WTC11 (cell line): ENCODE measurements around the gene CD6. TPM values are rescaled to one million over a fixed set of nuclear protein-coding genes. Genes with fewer than 3 reads are reported as not detected.

Source experiments
- ATAC-seq: fragments of 200-7000 bp; cut with Tn5 transposase; 2 replicates; pipeline ENCODE4 v1.10.0; 2021; ENCODE audit warnings: mild to moderate bottlenecking, moderate library complexity
- CTCF ChIA-PET: fragments of 300-600 bp; sonication (Branson Sonifier 250); formaldehyde crosslinking; loops from one replicate; lab custom pipeline; 2021; ENCODE audit warnings: antibody characterized with exemption; lab: Charles Lee
- POLR2A ChIA-PET: fragments of 350-600 bp; sonication (Branson Sonifier 250); formaldehyde crosslinking; loops from one replicate; lab custom pipeline; 2021; ENCODE audit warnings: antibody characterized with exemption; lab: Charles Lee
- DNase-seq: peaks from one replicate; pipeline ENCODE4 v3.0.0; 2021; ENCODE audit warnings: low spot score
- H3K27ac Mint-ChIP-seq: 2 replicates; pipeline ENCODE4 v1.8.0; 2021; ENCODE audit warnings: mixed read lengths
- H3K27me3 Mint-ChIP-seq: 2 replicates; pipeline ENCODE4 v1.8.0; 2021; ENCODE audit warnings: low read depth, mild to moderate bottlenecking, moderate library complexity, mixed read lengths
- H3K36me3 Mint-ChIP-seq: 2 replicates; pipeline ENCODE4 v1.8.0; 2021; ENCODE audit warnings: mixed read lengths
- H3K4me1 Mint-ChIP-seq: 2 replicates; pipeline ENCODE4 v1.8.0; 2022; ENCODE audit warnings: mixed read lengths
- H3K4me3 Mint-ChIP-seq: 2 replicates; pipeline ENCODE4 v1.8.0; 2021; ENCODE audit warnings: mild to moderate bottlenecking, moderate library complexity, mixed read lengths
- H3K9me3 Mint-ChIP-seq: 2 replicates; pipeline ENCODE4 v1.8.0; 2021; ENCODE audit warnings: mixed read lengths
- CBFB ChIP-seq: sonication (generic); formaldehyde crosslinking; IDR thresholded peaks from 2 replicates; pipeline ENCODE4 v1.8.1; 2022; ENCODE audit warnings: mild to moderate bottlenecking, low read depth, missing genetic modification reagents
- CREB1 ChIP-seq: sonication (generic); formaldehyde crosslinking; IDR thresholded peaks from 2 replicates; pipeline ENCODE4 v1.8.0; 2023; ENCODE audit warnings: mild to moderate bottlenecking, missing genetic modification reagents
- CREM ChIP-seq: sonication (generic); formaldehyde crosslinking; IDR thresholded peaks from 2 replicates; pipeline ENCODE4 v1.8.1; 2022; ENCODE audit warnings: mild to moderate bottlenecking, missing genetic modification reagents, moderate library complexity
- ERG ChIP-seq: fragments of 250-450 bp; sonication (Bioruptor Pico); IDR thresholded peaks from 2 replicates; pipeline ENCODE4 v1.8.0; 2021; ENCODE audit warnings: mild to moderate bottlenecking
- GRHL2 ChIP-seq: fragments of 250-450 bp; sonication (Bioruptor Pico); IDR thresholded peaks from 2 replicates; pipeline ENCODE4 v1.8.0; 2022; ENCODE audit warnings: mild to moderate bottlenecking, moderate library complexity; ENCODE audit not compliant: insufficient replicate concordance, severe bottlenecking
- HMGXB4 ChIP-seq: sonication (generic); formaldehyde crosslinking; IDR thresholded peaks from 2 replicates; pipeline ENCODE4 v1.8.1; 2023; ENCODE audit warnings: mild to moderate bottlenecking, moderate library complexity, missing genetic modification reagents
- KAT7 ChIP-seq: sonication (generic); formaldehyde crosslinking; IDR thresholded peaks from 2 replicates; pipeline ENCODE4 v1.8.1; 2023; ENCODE audit warnings: missing genetic modification reagents, mild to moderate bottlenecking, borderline replicate concordance
- NFYB ChIP-seq: sonication (generic); formaldehyde crosslinking; conservative IDR thresholded peaks from 2 replicates; pipeline ENCODE4 v1.8.0; 2022; ENCODE audit warnings: low read depth, missing genetic modification reagents
- NR3C1 ChIP-seq: sonication (generic); formaldehyde crosslinking; conservative IDR thresholded peaks from 2 replicates; pipeline ENCODE4 v1.8.1; 2023; ENCODE audit warnings: low read depth, mild to moderate bottlenecking, missing genetic modification reagents
- OVOL2 ChIP-seq: fragments of 250-450 bp; sonication (Bioruptor Pico); IDR thresholded peaks from 2 replicates; pipeline ENCODE4 v1.9.0; 2021; ENCODE audit warnings: mild to moderate bottlenecking, borderline replicate concordance
- TEAD4 ChIP-seq: sonication (generic); formaldehyde crosslinking; IDR thresholded peaks from 2 replicates; pipeline ENCODE4 v1.8.0; 2022; ENCODE audit warnings: mild to moderate bottlenecking, missing genetic modification reagents
- ZBTB21 ChIP-seq: sonication (generic); formaldehyde crosslinking; IDR thresholded peaks from 2 replicates; pipeline ENCODE4 v1.8.1; 2023; ENCODE audit warnings: mild to moderate bottlenecking, missing genetic modification reagents, borderline replicate concordance
- ZNF317 ChIP-seq: sonication (generic); formaldehyde crosslinking; IDR thresholded peaks from 2 replicates; pipeline ENCODE4 v1.8.1; 2023; ENCODE audit warnings: low read depth, mild to moderate bottlenecking, moderate library complexity, missing genetic modification reagents, borderline replicate concordance
- ZNF416 ChIP-seq: fragments of 250-450 bp; sonication (Bioruptor Pico); IDR thresholded peaks from 2 replicates; pipeline ENCODE4 v1.9.0; 2021; ENCODE audit warnings: mild to moderate bottlenecking, inconsistent platforms
- ZNF671 ChIP-seq: fragments of 250-450 bp; sonication (Bioruptor Pico); IDR thresholded peaks from 2 replicates; pipeline ENCODE4 v1.8.0; 2021; ENCODE audit warnings: mild to moderate bottlenecking
- total RNA-seq: library from RNA; stranded (reverse); gene quantifications from 3 replicates; pipeline ENCODE4 v1.2.3, GENCODE V29; 2021
- TF ChIP-seq, protein P1 (sequence below): sonication (generic); formaldehyde crosslinking; IDR thresholded peaks from 2 replicates; pipeline ENCODE4 v1.8.0; 2023; ENCODE audit warnings: mild to moderate bottlenecking, missing genetic modification reagents
- TF ChIP-seq, protein P2 (sequence below): fragments of 250-450 bp; sonication (Bioruptor Pico); conservative IDR thresholded peaks from 2 replicates; pipeline ENCODE4 v1.9.0; 2021; ENCODE audit warnings: mild to moderate bottlenecking
- TF ChIP-seq, protein P3 (sequence below): sonication (generic); formaldehyde crosslinking; IDR thresholded peaks from 2 replicates; pipeline ENCODE4 v1.8.1; 2022; ENCODE audit warnings: low read depth, mild to moderate bottlenecking, moderate library complexity, missing genetic modification reagents, borderline replicate concordance
- TF ChIP-seq, protein P4 (sequence below): sonication (generic); formaldehyde crosslinking; IDR thresholded peaks from 2 replicates; pipeline ENCODE4 v1.8.1; 2022; ENCODE audit warnings: mild to moderate bottlenecking, missing genetic modification reagents, moderate library complexity, borderline replicate concordance

Gene CD6
- total RNA-seq, 1 experiment from 2014 or later, result 1.0 TPM

- H3K4me1 Mint-ChIP-seq, result no peaks in the 10 kb centered on the region
- no peak for ATAC-seq
- peaks cover 9% of the 10 kb centered on the region for H3K27me3 Mint-ChIP-seq
- TF ChIP-seq ZNF317 (CRISPR knock-in tag) (no peak), HMGXB4 (CRISPR knock-in tag) (no peak), ZNF416 (CRISPR knock-in tag) (no peak), NR3C1 (no peak), ZBTB21 (no peak), CBFB (CRISPR knock-in tag) (no peak), TEAD4 (no peak), CREB1 (no peak), ERG (CRISPR knock-in tag) (no peak), GRHL2 (CRISPR knock-in tag) (no peak)
- peaks cover 13% of the 10 kb centered on the region for H3K9me3 Mint-ChIP-seq
- POLR2A ChIA-PET, result no interaction called here
- H3K4me3 Mint-ChIP-seq, result no peak overlapping the region
- H3K27ac Mint-ChIP-seq, result no peak overlapping the region
- no peak for DNase-seq
- CTCF ChIA-PET, result interaction anchor here (1.0 kb wide), 1 partner anchor 169 kb away, joined by 4 read pairs; no protein-coding TSS in a partner anchor
- peaks cover 6% of the 10 kb centered on the region for H3K36me3 Mint-ChIP-seq
Measured at GRCh38 chr11:60972182-60973030, 926 bp downstream of the CD6 start.

DNA sequence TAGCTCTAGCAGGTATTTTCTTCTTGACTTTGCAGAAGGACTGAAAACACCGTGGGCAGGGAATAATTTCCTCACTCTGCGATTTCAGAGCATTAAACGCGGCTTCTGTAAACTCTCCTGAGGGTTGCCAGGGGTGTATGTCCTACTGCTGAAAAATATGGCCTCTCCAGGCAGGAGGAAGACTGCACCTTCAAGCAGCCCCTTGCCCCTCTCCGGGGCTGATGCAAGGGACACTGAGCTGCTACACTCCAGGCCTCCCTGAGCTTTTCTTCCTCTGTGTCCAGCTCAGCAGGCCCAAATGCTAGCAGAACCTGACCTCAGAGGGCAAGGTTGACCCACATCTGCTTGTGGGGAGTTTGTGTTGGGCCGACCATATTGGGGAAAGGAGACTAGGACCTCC is 2.2 kb downstream of the CD6 start:
- Mint-ChIP-seq H3K36me3 (no peaks in the 10 kb centered on the region), H3K4me3 (no peak overlapping the region), H3K4me1 (no peaks in the 10 kb centered on the region), H3K27me3 (peaks cover 8% of the 10 kb centered on the region; the same call in 1 of the 2 replicates), H3K27ac (no peak overlapping the region), H3K9me3 (peaks cover 4% of the 10 kb centered on the region; the same call in 1 of the 2 replicates)
- ATAC-seq (no peak), DNase-seq (no peak)
- POLR2A ChIA-PET, result no interaction called here
- CTCF ChIA-PET, result interaction anchor here (0.6 kb wide), 1 partner anchor 11 kb away, joined by 9 read pairs; no protein-coding TSS in a partner anchor
- TF ChIP-seq HMGXB4 (CRISPR knock-in tag), result no peak
- no peak for TF ChIP-seq KAT7
- TF ChIP-seq NFYB, result no peak
- no peak for TF ChIP-seq ZNF671 (CRISPR knock-in tag)
- TF ChIP-seq CREM (CRISPR knock-in tag), result no peak
- no peak for TF ChIP-seq OVOL2 (CRISPR knock-in tag)
- TF ChIP-seq, protein P1, sequence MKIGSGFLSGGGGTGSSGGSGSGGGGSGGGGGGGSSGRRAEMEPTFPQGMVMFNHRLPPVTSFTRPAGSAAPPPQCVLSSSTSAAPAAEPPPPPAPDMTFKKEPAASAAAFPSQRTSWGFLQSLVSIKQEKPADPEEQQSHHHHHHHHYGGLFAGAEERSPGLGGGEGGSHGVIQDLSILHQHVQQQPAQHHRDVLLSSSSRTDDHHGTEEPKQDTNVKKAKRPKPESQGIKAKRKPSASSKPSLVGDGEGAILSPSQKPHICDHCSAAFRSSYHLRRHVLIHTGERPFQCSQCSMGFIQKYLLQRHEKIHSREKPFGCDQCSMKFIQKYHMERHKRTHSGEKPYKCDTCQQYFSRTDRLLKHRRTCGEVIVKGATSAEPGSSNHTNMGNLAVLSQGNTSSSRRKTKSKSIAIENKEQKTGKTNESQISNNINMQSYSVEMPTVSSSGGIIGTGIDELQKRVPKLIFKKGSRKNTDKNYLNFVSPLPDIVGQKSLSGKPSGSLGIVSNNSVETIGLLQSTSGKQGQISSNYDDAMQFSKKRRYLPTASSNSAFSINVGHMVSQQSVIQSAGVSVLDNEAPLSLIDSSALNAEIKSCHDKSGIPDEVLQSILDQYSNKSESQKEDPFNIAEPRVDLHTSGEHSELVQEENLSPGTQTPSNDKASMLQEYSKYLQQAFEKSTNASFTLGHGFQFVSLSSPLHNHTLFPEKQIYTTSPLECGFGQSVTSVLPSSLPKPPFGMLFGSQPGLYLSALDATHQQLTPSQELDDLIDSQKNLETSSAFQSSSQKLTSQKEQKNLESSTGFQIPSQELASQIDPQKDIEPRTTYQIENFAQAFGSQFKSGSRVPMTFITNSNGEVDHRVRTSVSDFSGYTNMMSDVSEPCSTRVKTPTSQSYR (CRISPR knock-in tag), result no peak
- TF ChIP-seq, protein P2, sequence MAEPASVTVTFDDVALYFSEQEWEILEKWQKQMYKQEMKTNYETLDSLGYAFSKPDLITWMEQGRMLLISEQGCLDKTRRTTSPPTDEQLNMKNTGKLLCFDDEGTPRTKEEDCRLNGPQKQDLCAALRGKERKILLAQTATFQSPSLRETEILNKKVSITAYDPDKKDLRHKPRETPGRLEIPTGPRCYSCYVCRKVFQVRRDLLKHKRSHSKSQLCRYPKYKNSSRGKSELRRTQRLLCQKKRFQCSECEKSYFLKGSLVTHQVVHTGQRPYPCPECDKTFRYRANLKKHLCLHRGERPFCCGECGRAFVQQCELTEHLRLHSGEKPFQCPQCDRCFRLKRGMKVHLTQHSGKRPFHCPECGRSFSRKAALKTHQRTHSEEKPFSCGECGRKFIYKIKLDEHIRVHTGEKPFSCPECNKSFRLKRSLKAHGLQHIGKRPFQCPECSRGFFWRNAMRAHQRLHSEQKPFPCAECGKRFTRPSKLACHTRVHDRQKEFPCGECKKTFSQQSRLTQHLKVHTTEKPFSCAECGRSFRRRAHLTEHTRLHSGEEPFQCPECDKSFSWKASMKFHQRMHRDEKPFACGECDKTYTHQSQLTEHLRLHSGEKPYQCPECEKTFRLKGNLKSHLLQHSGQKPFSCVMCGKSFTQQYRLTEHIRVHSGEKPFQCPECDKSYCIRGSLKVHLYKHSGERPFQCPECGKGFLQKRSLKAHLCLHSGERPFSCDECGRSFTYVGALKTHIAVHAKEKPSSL (CRISPR knock-in tag), result no peak
- TF ChIP-seq, protein P3, sequence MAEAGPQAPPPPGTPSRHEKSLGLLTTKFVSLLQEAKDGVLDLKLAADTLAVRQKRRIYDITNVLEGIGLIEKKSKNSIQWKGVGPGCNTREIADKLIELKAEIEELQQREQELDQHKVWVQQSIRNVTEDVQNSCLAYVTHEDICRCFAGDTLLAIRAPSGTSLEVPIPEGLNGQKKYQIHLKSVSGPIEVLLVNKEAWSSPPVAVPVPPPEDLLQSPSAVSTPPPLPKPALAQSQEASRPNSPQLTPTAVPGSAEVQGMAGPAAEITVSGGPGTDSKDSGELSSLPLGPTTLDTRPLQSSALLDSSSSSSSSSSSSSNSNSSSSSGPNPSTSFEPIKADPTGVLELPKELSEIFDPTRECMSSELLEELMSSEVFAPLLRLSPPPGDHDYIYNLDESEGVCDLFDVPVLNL (CRISPR knock-in tag), result no peak
- TF ChIP-seq, protein P4, sequence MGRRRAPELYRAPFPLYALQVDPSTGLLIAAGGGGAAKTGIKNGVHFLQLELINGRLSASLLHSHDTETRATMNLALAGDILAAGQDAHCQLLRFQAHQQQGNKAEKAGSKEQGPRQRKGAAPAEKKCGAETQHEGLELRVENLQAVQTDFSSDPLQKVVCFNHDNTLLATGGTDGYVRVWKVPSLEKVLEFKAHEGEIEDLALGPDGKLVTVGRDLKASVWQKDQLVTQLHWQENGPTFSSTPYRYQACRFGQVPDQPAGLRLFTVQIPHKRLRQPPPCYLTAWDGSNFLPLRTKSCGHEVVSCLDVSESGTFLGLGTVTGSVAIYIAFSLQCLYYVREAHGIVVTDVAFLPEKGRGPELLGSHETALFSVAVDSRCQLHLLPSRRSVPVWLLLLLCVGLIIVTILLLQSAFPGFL, result no peak
